ENCODE results near the gene KRTAP10-5.
"Not testable (repeated sequence)": the region's sequence is repeated elsewhere in the genome, so short reads cannot be mapped to it uniquely, and the experiment has no call there.

KRTAP10-5 gene

DNA sequence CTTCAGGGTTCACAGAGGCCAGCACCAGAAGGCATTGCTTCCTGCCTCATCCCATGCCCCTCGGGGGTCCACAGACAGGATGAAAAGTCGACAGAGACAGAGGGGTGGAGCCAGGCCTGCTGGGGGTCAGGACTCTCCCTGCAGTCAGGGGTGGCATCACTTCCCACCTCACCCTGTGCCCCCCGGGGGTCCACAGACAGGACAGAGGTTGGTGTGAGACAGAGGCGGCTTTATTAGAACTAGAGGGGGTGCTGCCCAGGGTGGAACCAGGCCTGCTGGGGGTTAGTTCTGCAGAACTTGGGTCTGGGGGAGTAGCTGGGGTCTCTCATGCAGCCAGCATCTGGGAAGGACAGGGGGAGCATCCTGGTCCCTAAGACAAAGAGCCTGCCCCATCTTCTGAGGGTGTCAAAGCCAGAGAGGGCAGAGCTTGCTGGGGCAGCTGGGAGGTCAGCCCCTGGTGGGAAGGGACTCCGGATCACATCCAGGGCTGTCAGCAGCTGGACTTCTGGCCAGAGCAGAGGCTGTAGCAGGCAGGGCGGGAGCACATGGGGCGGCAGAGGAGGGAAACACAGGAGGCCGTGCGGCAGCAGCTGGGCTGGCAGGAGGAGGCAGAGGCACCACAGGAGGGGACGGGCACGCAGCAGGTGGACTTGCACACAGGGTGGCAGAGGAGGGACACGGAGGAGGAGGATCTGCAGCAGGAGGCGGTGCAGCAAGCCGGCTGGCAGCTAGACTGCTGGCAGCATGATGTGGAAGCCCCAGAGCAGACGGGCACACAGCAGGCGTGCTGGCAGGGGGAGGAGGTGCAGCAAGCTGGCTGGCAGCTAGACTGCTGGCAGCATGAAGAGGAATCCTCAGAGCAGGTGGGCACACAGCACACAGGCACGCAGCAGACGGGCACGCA, 10.7 kb upstream of the KRTAP10-5 start:
- not testable (repeated sequence) for DNase-seq (ENCODE audit: low read depth in 2 of 2)

GRCh38 chr21:44590311-44590721, 9.9 kb upstream of the KRTAP10-5 start:
- DNase-seq (ENCODE audit: low read depth in 2 of 2), result no peak

DNA sequence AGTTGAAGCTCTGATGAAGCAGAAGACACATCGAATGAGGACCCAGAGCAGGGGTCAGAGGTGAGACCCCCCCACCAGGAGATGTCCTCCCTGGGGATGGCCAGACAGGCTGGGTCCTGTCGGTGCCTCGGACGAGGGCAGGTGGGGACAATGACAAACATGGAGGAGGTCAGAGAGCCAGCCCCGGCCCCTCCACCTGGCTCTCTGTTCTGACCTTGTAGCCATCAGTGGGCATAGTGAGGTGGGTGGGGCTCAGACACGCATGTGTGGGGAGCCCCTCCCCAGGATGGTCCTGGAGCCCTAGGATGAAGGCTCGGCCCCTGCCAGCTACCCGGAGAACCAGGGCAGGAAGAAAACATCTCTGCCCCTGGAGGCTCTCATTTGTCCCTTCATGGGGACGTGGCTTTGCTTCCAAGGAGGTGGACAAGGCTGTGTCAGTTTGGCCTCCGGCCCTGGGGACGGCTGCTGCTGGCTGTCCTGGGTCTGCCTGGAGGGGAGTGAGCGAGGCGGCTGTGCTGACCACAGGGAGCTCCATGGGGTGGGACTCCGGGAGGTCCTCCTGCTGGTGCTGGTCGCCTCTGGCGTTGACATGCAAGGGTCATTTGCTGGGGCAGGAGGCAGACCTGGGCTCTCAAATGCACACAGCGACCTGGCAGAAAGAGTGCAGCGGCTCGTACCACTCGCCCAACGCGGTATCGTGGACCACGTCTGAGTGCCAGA, 9.3 kb upstream of the KRTAP10-5 start:
- no peak for DNase-seq (ENCODE audit: low read depth in 2 of 2)

GRCh38 chr21:44589094-44589493, 8.7 kb upstream of the KRTAP10-5 start:
- DNase-seq (ENCODE audit: low read depth in 2 of 2), result no peak

GRCh38 chr21:44585892-44586291, 5.5 kb upstream of the KRTAP10-5 start:
- DNase-seq (ENCODE audit: low read depth in 2 of 2), result no peak

DNA sequence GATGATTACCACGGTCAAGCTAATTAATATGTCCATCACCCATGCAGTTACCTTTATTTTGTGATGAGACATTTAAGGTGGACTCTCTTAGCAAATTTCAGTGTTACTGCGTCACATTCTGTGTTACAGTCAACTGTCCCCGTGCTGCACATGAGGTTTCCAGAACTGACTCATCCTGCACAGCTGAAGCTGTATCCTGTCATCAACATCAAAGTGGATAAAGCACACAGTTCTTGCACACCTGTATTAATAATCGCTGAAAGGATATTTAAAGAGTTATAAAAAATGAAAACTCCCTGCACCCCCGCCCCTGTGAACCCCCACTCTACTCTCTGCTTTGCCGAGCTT, 3.4 kb upstream of the KRTAP10-5 start:
- DNase-seq (ENCODE audit: low read depth in 2 of 2), result no peak

DNA sequence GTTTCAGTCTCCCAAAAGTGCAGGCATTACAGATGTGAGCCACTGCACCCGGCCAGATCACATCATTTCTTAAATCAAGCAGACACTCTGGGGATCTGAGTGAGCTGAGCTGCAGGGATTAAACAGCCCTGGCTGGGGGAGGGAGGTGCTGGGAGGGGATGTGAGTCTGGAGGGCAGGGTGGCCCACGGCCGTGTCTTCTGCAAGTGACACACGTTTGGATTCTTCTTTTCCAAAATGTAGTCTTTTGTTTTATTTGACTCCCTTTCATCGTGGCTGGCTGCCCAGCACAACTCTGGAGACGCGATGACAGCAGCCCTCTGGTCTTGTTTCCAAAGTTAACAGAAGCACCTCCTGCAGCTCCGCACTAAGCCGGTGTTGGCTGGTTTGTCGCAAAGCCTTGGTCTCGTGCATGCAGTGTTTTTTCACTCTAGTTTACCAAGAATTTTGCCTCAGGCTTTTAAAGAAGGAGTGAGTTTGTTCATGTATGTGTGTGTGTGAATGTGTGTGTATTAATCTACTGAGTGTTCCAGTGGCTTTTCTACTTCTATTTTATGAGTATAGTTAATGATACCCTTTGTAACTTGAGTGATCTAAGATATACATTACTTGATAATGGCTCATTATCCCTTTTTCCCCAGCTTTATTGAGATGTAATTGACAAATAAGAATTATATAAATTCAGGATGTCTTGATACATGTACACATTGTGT, 2.8 kb upstream of the KRTAP10-5 start:
- DNase-seq (ENCODE audit: low read depth in 2 of 2), result no peak

- no peak for DNase-seq (ENCODE audit: low read depth in 2 of 2)
Observed at GRCh38 chr21:44582055-44582454, 1.7 kb upstream of the KRTAP10-5 start.

GRCh38 chr21:44581158-44581557, 754 bp upstream of the KRTAP10-5 start:
- DNase-seq (ENCODE audit: low read depth in 2 of 2), result no peak

GRCh38 chr21:44579833-44580144, 615 bp downstream of the KRTAP10-5 start:
- DNase-seq (ENCODE audit: low read depth in 2 of 2), result no peak

GRCh38 chr21:44579056-44579832, 1.2 kb downstream of the KRTAP10-5 start:
- DNase-seq (ENCODE audit: low read depth in 2 of 2), result no peak

GRCh38 chr21:44578371-44579055, 1.9 kb downstream of the KRTAP10-5 start:
- no peak for DNase-seq (ENCODE audit: low read depth in 2 of 2)

DNA sequence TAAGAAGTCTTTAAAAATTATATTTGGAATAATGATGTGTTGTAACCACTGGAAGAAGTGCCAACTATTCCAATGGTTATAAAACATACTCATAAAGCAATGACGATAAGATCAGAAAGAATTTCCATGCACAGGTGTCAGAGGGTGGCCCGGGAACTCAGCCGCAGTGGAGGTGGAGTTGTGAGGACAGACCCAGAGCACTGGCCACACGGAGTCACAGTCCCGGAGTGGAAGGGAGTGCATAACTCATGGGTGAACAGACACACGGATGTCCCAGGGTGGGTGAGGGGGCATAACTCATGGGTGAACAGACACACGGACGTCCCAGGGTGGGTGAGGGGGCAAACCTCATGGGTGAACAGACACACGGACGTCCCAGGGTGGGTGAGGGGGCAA, 4.4 kb downstream of the KRTAP10-5 start:
- DNase-seq (ENCODE audit: low read depth in 2 of 2), result no peak

DNA sequence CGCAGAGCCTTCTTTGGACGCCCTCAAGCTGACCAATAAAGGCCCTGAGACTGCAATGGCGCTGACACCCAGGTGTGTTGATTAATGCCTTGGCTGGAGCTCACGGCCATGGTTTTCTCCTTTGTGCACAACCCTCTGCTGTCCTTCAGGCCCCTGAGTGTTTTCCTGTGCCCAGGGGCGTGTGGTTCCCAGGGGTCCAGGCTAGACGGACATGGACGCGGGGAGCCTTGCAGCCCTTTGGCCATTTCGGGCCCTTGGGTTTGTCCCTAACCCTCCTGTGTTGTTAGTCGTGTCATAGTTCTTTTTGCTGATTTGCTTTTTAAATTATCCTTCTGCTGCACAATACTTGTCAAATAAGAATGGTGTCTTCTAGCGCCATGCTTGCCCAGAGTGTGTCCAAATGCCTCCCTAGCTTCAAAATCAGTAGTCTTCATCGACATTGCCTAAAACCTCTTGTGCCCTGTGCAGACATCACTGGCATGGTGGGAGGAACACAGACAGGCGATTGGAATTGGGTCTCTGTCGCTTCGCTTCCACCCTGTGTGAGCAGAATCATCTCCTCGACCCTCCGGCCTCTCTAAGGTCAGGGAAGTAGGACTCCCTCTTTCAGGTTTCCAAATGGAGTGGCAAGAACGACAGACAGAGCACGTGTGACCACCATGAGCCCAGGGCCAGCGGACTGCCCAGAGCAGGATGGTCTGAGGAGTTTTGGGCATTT, 4.9 kb downstream of the KRTAP10-5 start:
- DNase-seq (ENCODE audit: low read depth in 2 of 2), result no peak

DNA sequence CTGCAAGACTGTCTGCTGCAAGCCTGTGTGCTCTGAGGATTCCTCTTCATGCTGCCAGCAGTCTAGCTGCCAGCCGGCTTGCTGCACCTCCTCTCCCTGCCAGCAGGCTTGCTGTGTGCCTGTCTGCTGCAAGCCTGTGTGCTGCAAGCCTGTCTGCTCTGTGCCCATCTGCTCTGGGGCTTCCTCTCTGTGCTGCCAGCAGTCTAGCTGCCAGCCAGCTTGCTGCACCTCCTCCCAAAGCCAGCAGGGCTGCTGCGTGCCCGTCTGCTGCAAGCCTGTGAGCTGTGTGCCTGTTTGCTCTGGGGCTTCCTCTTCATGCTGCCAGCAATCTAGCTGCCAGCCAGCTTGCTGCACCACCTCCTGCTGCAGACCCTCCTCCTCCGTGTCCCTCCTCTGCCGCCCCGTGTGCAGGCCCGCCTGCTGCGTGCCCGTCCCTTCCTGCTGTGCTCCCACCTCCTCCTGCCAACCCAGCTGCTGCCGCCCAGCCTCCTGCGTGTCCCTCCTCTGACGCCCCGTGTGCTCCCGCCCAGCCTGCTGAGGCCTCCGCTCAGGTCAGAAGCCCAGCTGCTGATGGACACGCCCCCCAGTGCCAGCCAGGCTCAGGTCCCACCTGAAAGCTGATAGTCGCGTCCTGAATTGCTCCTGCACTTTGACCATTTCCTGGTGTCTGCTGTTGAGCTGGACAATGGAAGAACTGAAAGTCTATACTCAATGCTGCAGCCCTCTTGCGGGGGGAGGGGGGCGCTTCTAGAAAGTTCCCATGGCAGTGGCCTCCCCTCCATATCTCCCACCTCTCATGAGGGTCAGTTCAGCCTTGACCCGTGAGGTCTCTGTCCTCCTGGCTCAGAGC, 5.7 kb downstream of the KRTAP10-5 start:
- DNase-seq (ENCODE audit: low read depth in 2 of 2), result no peak

DNA sequence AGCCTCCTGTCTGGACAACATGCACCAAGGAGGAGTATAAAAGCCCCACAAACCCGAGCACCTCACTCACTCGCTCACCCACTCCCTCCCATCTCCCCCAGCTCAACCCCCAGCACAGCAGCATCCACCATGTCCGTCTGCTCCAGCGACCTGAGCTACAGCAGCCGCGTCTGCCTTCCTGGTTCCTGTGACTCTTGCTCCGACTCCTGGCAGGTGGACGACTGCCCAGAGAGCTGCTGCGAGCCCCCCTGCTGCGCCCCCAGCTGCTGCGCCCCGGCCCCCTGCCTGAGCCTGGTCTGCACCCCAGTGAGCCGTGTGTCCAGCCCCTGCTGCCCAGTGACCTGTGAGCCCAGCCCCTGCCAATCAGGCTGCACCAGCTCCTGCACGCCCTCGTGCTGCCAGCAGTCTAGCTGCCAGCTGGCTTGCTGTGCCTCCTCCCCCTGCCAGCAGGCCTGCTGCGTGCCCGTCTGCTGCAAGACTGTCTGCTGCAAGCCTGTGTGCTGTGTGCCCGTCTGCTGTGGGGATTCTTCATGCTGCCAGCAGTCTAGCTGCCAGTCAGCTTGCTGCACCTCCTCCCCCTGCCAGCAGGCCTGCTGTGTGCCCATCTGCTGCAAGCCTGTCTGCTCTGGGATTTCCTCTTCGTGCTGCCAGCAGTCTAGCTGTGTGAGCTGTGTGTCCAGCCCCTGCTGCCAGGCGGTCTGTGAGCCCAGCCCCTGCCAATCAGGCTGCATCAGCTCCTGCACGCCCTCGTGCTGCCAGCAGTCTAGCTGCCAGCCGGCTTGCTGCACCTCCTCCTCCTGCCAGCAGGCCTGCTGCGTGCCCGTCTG, 6.6 kb downstream of the KRTAP10-5 start, which contains the start of gene KRTAP10-4:
TSS of gene KRTAP10-4 (plus strand) at position 100 of the 827 bp plus-strand sequence. CDS start at position 130, 30 bp downstream.
- not testable (repeated sequence) for DNase-seq (ENCODE audit: low read depth in 2 of 2)

DNA sequence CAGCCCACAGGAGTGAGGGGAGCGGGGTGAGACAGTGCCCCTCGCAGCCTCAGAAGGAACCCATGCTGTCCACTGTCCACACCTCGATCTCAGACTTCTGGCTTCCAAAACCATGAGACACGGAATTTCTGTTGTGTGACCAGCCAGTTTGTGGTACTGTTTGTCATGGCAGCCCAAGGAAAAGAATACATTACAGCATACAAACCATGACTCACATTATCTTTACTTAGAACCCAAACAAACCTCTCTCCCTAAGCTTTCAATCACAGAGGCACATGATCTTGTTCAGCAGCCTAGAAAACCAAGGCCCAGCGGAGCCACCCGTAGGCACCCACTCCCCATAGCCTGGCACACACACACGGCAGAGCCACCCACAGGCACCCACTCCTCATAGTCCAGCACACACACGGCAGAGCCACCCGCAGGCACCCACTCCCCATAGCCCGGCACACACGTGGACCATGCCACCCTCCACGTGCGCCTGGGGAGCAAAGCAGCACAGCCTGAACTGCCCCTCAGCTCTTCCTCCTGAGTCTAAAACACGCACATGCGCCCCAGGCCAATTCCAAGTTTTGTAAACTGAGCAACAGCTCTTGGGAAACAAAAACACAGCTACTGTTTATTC, 7.3 kb downstream of the KRTAP10-5 start:
- no peak for DNase-seq (ENCODE audit: low read depth in 2 of 2)
